Activated CD4-positive, alpha-beta memory T cell treated with anti-CD3 and anti-CD28 coated beads, Interleukin-2, amount 10 ng/mL, durations not matched to agents 7 days and 5 days (primary cell): ENCODE results near the gene ADCY5. TPM values are rescaled to one million over a fixed set of nuclear protein-coding genes. Genes with fewer than 3 reads are reported as not detected.

ENCODE experiments used
- CTCF ChIA-PET: fragments of 350-600 bp; sonication (Branson Sonifier 250); formaldehyde crosslinking; loops from one replicate; lab custom pipeline; 2021; ENCODE audit warnings: antibody characterized with exemption, inconsistent platforms; lab: Charles Lee
- POLR2A ChIA-PET: fragments of 350-600 bp; sonication (Branson Sonifier 250); formaldehyde crosslinking; loops from one replicate; lab custom pipeline; 2021; ENCODE audit warnings: antibody characterized with exemption; lab: Charles Lee
- DNase-seq: peaks from one replicate; pipeline ENCODE4 v3.0.0-alpha.2; 2020
- H3K27ac Mint-ChIP-seq: one replicate; pipeline ENCODE4 v1.8.0; 2021; ENCODE audit warnings: mild to moderate bottlenecking, mixed read lengths
- H3K27me3 Mint-ChIP-seq: one replicate; pipeline ENCODE4 v1.8.0; 2021; ENCODE audit warnings: mixed read lengths
- H3K36me3 Mint-ChIP-seq: one replicate; pipeline ENCODE4 v1.8.0; 2021; ENCODE audit warnings: low read depth, mixed read lengths
- H3K4me1 Mint-ChIP-seq: one replicate; pipeline ENCODE4 v1.8.0; 2021; ENCODE audit warnings: mixed read lengths
- H3K4me3 Mint-ChIP-seq: one replicate; pipeline ENCODE4 v1.8.0; 2021; ENCODE audit warnings: mild to moderate bottlenecking, mixed read lengths
- H3K9me3 Mint-ChIP-seq: one replicate; pipeline ENCODE4 v1.8.0; 2021; ENCODE audit warnings: mixed read lengths
- total RNA-seq, 2 experiments: library from RNA; stranded (reverse); gene quantifications; one replicate each; pipeline ENCODE4 v1.2.3, GENCODE V29; 2021

The ADCY5 gene
- total RNA-seq, 2 experiments from 2014 or later = not detected

DNA sequence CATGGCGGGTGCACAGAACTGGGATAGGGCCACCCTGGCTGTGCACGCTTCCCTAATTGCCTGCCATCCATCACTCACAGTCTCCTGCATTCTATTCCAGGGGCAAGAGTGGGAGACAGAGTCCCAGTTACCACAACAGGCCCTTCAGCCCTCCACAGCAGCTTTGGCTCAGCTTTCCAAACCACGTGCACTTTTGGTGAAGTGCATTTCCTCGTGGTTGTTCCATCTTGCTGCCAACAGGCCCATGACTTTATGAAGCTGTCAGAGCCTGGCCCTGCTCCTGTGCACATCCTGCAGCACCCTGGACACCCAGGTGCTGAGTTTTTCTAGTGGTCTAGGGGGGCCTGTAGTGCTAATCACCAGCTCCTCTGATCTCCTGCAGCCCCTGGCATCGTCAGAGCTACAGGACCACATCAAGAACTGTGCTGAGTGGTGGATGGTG lies 110.2 kb downstream of the ADCY5 start:
- Mint-ChIP-seq H3K27me3 (peaks cover 3% of the 10 kb centered on the region), H3K27ac (no peak overlapping the region)
- CTCF ChIA-PET = interaction anchor here (0.8 kb wide), 1 partner anchor 9 kb away, joined by 3 read pairs; no protein-coding TSS in a partner anchor

DNA sequence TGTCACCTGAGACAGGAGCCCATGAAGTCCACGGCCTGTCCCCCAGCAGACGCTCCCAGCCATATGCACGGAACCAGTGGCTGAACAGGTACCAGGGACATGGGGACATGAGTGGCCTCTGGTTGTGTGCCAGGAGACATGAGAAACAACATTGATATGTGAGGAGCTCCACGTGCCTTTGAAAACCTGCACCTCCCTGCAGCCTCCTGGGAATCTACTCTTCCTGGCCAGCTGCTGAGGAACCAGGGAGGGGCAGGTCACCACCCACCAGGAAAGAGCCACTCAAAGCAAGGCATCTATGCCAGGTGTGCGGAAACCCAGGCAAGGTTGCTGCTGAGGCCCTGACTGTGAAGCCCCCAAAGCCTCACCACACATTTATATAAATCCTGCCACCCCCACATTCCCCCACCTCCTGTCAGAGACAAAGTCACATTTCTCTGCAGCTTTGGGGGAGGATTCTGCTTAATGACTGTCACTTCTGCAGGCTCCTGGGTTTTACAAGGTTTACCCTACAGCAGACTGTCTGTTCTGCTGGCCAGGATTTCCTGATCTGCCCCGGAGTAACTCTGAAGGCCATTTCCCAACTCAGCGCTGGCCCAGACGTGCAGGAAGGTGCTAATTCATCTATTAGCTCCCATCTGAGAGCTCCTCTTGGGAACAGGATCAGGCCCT lies 110.8 kb downstream of the ADCY5 start:
- Mint-ChIP-seq H3K36me3 (no peaks in the 10 kb centered on the region), H3K27ac (no peak overlapping the region), H3K9me3 (no peaks in the 10 kb centered on the region), H3K27me3 (peaks cover 3% of the 10 kb centered on the region), H3K4me3 (no peak overlapping the region), H3K4me1 (peaks cover 6% of the 10 kb centered on the region)
- ChIA-PET POLR2A (interaction anchor here (1.0 kb wide), 1 partner anchor 9 kb away, joined by 3 read pairs; no protein-coding TSS in a partner anchor), CTCF (interaction anchor here (0.8 kb wide), 1 partner anchor 9 kb away, joined by 3 read pairs; no protein-coding TSS in a partner anchor)
- DNase-seq = no peak

More for the DNA sequence above, 110.2 kb downstream of the ADCY5 start:
- POLR2A ChIA-PET = interaction anchor here (1.0 kb wide), 1 partner anchor 9 kb away, joined by 3 read pairs; no protein-coding TSS in a partner anchor
- Mint-ChIP-seq H3K9me3 (no peaks in the 10 kb centered on the region), H3K4me1 (peaks cover 6% of the 10 kb centered on the region), H3K36me3 (no peaks in the 10 kb centered on the region), H3K4me3 (no peak overlapping the region)
- no peak for DNase-seq

DNA sequence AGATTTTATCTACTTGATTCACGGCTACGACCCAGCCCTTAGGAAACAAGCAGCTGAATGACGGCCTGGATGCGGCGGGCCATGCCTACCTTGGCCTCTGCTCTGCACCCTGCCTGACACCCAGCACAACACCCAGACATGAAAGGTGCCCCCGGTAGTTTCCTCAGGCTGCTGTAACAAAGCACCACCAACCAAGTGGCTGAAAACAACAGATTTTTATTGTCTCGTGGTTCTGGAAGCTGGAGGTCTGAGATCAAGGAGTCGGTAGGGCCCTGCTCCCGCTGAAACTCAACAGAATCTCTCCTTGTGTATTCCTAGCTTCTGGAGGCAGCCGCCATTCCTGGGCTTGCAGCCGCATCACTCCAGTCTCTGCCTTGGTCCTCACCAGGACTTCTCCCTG lies 111.7 kb downstream of the ADCY5 start:
- DNase-seq = no peak
- CTCF ChIA-PET = interaction anchor here (0.9 kb wide), 1 partner anchor 221 kb away, joined by 3 read pairs; no protein-coding TSS in a partner anchor

DNA sequence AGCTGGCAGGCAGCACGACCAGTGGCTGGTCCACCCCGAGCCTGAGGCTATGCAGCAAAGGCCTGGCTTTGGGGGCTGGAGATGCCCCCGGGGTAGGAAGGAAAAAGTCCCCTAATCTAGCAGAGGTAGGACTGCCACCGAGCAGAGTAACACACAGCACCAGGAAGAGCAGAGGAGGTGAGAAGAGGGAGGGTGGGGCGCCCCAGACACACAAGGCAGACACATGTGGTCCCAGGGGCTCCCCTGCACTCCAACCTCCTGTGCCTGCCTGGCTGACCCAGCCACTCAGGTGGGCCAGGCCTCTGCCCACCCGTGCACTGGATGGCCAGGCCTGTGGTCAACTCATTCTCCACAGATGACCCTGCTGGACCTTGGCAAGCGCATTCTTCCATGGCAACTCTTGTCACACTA lies 112.4 kb downstream of the ADCY5 start:
- H3K27me3 Mint-ChIP-seq = peaks cover 3% of the 10 kb centered on the region
- ChIA-PET CTCF (no interaction called here), POLR2A (no interaction called here)
- no peak overlapping the region for H3K4me3 Mint-ChIP-seq
- peaks cover 6% of the 10 kb centered on the region for H3K4me1 Mint-ChIP-seq
- no peak for DNase-seq
- H3K9me3 Mint-ChIP-seq = no peaks in the 10 kb centered on the region
- no peak overlapping the region for H3K27ac Mint-ChIP-seq
- H3K36me3 Mint-ChIP-seq = no peaks in the 10 kb centered on the region

More for the DNA sequence above, 111.7 kb downstream of the ADCY5 start:
- H3K27me3 Mint-ChIP-seq = peaks cover 3% of the 10 kb centered on the region
- POLR2A ChIA-PET = no interaction called here
- H3K4me3 Mint-ChIP-seq = no peak overlapping the region
- peaks cover 6% of the 10 kb centered on the region for H3K4me1 Mint-ChIP-seq
- no peak overlapping the region for H3K27ac Mint-ChIP-seq
- H3K36me3 Mint-ChIP-seq = no peaks in the 10 kb centered on the region
- H3K9me3 Mint-ChIP-seq = no peaks in the 10 kb centered on the region

DNA sequence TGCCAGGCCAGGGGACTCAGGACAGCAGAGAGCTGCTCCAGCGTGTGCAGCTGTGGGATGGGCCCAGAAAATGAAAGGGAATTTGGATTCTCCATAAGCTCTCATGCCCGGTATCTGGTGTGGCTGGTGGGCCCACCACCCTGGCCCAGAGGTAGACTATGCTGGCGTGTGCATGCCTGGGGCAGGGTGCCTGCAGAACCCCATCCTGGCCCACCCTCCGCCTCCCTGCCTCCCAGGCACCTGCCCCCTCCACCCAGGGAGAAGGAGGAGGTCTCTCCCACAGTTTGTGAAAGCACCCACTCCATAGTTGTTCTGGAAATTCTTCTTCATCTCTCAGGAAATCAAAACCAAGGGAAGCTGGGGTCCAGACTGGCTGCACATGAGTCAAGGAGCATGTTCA lies 112.9 kb downstream of the ADCY5 start:
- ChIA-PET POLR2A (no interaction called here), CTCF (interaction anchor here (0.8 kb wide), 1 partner anchor 112 kb away, joined by 3 read pairs; the partner anchor contains the start of gene ADCY5)
- no peaks in the 10 kb centered on the region for H3K36me3 Mint-ChIP-seq
- H3K4me1 Mint-ChIP-seq = peaks cover 6% of the 10 kb centered on the region
- no peaks in the 10 kb centered on the region for H3K9me3 Mint-ChIP-seq
- peaks cover under 1% of the 10 kb centered on the region for H3K27me3 Mint-ChIP-seq
- H3K4me3 Mint-ChIP-seq = no peak overlapping the region
- no peak overlapping the region for H3K27ac Mint-ChIP-seq
- no peak for DNase-seq

DNA sequence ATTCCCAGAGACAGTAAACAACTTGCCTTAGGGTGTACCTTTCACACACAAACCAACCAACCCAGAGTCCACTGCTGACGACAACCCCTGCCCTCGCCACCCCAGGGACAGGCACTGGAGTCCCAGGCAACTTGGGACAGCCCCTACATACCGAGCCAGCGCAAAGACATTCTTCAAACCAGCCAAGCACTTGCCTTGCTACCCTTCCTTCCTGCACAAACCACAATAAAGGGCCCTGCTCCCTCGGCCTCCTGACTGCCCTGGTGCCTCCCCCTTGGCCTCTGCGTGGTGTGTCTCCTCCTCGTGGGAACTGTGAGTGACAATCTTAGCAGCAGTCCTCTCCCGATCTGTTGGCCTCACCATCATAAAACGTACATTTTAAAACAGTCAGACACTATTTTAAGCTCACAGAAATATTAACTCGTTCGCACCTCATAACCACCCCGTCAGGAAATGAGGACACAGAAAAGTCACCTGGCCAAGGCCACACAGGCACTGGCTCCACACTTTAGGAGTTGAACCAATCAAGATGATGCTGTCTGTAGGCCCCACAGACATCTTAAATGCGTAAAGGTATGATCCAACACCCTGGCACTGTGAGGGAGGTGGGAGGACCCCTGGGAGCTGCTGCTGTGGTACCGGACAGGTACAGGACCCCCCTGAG lies 113.8 kb downstream of the ADCY5 start:
- POLR2A ChIA-PET = no interaction called here
- H3K27me3 Mint-ChIP-seq = no peaks in the 10 kb centered on the region
- peaks cover 6% of the 10 kb centered on the region for H3K4me1 Mint-ChIP-seq
- no peak overlapping the region for H3K4me3 Mint-ChIP-seq
- CTCF ChIA-PET = interaction anchor here (0.8 kb wide), 1 partner anchor 113 kb away, joined by 3 read pairs; the partner anchor contains the start of gene ADCY5
- H3K27ac Mint-ChIP-seq = no peak overlapping the region
- no peaks in the 10 kb centered on the region for H3K36me3 Mint-ChIP-seq
- H3K9me3 Mint-ChIP-seq = no peaks in the 10 kb centered on the region
- no peak for DNase-seq

DNA sequence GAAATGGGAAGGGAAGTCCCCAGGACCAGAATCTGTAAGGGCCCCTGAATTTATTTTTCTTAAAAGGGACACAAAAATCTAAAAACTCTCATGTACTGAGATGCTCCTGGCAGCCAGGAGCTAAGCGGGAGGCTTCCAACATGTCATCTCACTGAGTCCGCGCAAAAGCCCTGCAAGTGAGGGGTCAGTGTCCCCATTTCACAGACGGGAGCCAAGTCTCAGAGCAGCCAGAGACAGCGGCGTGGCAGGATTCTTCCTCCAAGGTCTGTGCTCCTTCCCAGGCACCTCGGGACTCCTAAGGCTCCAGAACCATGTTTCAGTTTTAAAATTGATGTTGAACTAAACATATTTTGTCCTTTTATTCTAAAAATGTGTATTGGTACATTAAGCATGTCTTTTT lies 114.8 kb downstream of the ADCY5 start:
- POLR2A ChIA-PET = no interaction called here
- no peak for DNase-seq
- CTCF ChIA-PET = no interaction called here
- Mint-ChIP-seq H3K27ac (no peak overlapping the region), H3K4me3 (no peak overlapping the region), H3K4me1 (peaks cover 6% of the 10 kb centered on the region), H3K27me3 (no peaks in the 10 kb centered on the region), H3K36me3 (no peaks in the 10 kb centered on the region), H3K9me3 (no peaks in the 10 kb centered on the region)

DNA sequence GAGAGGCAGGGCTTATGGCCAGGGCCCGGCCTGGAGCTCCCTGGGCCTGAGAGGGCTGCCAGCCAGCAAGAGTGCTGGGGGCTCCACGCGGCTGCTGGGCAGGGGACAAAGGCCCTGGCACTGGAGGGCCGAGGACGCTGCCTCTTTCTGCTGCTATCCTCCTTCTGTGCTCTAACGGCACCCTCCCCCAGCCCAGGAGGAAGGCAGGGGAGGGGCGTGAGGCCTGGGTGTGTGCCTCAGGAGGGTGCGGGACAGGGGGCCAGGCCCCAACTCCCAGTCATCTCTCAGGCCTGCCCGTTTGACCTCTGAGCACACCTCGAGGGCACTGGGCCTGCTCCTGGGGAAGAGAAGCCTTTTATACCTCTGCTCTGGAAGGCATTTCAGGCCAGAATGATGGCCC lies 115.5 kb downstream of the ADCY5 start:
- H3K4me3 Mint-ChIP-seq = no peak overlapping the region
- H3K27me3 Mint-ChIP-seq = no peaks in the 10 kb centered on the region
- no peaks in the 10 kb centered on the region for H3K9me3 Mint-ChIP-seq
- no peak overlapping the region for H3K27ac Mint-ChIP-seq
- ChIA-PET CTCF (no interaction called here), POLR2A (no interaction called here)
- peaks cover 6% of the 10 kb centered on the region for H3K4me1 Mint-ChIP-seq
- H3K36me3 Mint-ChIP-seq = no peaks in the 10 kb centered on the region
- DNase-seq = no peak

DNA sequence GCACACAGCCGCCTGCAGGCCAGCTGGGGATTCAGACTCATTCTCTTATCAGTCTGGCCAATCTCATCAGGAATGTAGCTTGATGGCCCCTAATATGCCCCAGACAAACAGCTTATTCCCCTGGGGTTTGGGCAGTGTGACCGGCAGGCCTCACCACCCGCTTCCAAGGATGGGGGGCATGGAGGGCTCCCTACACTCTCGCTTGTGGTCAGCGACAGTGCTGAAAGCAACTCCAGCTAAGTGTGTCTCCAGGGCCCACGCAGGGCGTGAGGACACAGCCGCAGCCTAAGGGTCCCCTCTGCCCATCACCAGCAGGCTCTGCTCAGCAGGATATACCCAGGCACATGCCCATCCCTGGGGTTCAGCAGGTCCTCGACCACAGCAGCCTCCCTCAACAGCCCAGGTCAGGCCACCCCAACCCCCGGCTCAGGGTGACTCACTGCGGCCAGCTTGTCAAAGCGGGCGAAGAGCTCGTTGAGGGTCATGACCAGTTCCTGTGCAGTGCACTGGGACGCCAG lies 116.7 kb downstream of the ADCY5 start:
- no peak overlapping the region for H3K4me3 Mint-ChIP-seq
- H3K9me3 Mint-ChIP-seq = no peaks in the 10 kb centered on the region
- ChIA-PET POLR2A (no interaction called here), CTCF (interaction anchor here (1.3 kb wide), 1 partner anchor 157 kb away, joined by 3 read pairs; no protein-coding TSS in a partner anchor)
- DNase-seq = no peak
- peaks cover 3% of the 10 kb centered on the region for H3K27me3 Mint-ChIP-seq
- H3K27ac Mint-ChIP-seq = no peak overlapping the region
- H3K36me3 Mint-ChIP-seq = no peaks in the 10 kb centered on the region
- H3K4me1 Mint-ChIP-seq = peaks cover 6% of the 10 kb centered on the region

DNA sequence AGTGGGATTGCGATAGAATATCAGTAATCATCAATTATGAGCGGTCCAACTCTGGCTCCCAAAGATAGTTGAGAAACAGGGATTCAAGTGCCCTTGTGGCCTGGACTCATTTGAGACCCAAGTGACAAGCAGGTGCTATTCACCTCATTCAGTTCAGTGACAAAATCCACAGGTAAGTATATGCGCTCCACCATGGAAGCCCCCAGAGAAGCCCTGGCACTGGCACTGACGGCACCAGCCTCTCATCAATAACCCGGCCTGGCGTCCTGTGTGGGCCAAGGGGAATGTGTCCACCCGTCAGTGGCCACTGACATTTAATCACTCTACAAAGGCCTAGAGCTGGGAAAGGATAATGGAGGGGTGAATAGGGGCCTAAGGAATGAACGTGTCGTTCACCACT lies 117.2 kb downstream of the ADCY5 start:
- Mint-ChIP-seq H3K36me3 (no peaks in the 10 kb centered on the region), H3K27me3 (peaks cover 3% of the 10 kb centered on the region), H3K4me1 (peaks cover 6% of the 10 kb centered on the region), H3K27ac (no peak overlapping the region), H3K4me3 (no peak overlapping the region), H3K9me3 (no peaks in the 10 kb centered on the region)
- ChIA-PET CTCF (interaction anchor here (1.3 to 2.4 kb wide), 2 partner anchors 158 to 230 kb away, joined by 3 to 11 read pairs; no protein-coding TSS in a partner anchor), POLR2A (no interaction called here)
- no peak for DNase-seq

DNA sequence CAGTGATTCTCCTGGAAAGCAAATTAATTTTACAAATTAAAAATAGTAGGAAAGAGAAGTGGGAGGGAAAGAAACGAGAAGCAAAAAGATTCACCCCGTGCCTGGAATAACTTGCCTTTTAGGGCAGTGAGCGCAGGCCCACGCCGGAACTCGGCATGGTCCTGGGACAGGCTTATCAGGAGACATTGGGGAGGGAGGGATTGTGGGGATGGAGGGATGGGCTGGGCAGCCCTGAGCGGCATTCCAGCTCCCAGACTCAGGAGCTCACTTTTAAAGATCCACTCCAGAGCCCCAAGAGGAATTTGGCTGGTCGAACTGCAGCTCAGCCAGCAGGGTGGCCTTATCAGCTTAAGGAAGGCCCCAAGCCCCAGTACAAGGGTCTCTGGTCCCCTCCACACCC lies 117.9 kb downstream of the ADCY5 start:
- H3K27me3 Mint-ChIP-seq = peaks cover 3% of the 10 kb centered on the region
- no peak for DNase-seq
- H3K4me1 Mint-ChIP-seq = peaks cover 6% of the 10 kb centered on the region
- H3K36me3 Mint-ChIP-seq = no peaks in the 10 kb centered on the region
- CTCF ChIA-PET = interaction anchor here (2.4 kb wide), 1 partner anchor 231 kb away, joined by 11 read pairs; no protein-coding TSS in a partner anchor
- no peaks in the 10 kb centered on the region for H3K9me3 Mint-ChIP-seq
- H3K27ac Mint-ChIP-seq = no peak overlapping the region
- no peak overlapping the region for H3K4me3 Mint-ChIP-seq
- POLR2A ChIA-PET = no interaction called here

DNA sequence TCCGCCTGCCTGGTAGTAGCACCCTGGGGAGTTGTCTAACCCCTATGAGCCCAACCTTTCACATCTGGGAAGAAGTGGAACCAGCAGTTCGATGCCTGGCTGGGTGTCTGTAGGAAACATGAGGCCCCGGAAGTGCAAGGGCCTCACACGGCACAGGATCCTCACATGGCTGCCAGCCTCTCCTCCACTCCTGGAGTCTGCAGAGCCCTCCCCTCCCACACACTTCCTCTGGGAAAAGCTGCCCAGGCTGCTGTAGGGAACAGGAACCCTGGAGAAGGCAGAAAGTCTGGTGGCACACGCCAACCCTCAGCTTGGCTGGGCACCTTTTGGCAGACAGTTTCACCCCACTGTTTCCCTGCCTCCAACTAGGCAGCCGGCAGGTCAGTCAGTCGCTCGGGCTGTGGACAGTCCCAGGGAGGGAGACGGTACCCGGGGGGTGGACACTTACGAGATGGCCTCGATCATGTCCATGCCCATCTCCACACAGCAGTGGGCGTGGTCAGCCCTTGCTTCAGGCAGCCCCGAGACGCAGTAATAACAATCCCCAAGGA lies 118.4 kb downstream of the ADCY5 start:
- H3K4me3 Mint-ChIP-seq = no peak overlapping the region
- no peaks in the 10 kb centered on the region for H3K9me3 Mint-ChIP-seq
- no peaks in the 10 kb centered on the region for H3K36me3 Mint-ChIP-seq
- H3K27ac Mint-ChIP-seq = no peak overlapping the region
- CTCF ChIA-PET = interaction anchor here (0.9 to 2.4 kb wide), 2 partner anchors 118 to 231 kb away, joined by 3 to 11 read pairs; partner anchors contain the start of gene ADCY5
- DNase-seq = no peak
- POLR2A ChIA-PET = no interaction called here
- peaks cover 6% of the 10 kb centered on the region for H3K4me1 Mint-ChIP-seq
- peaks cover 3% of the 10 kb centered on the region for H3K27me3 Mint-ChIP-seq
